HG02798 (cell line): ENCODE results near the gene S100A11.

ENCODE experiments used
- ATAC-seq: cut with Tn5 transposase; IDR thresholded peaks from one replicate; pipeline ENCODE4 v1.9.1; 2021; ENCODE audit warnings: mild to moderate bottlenecking; ENCODE audit not compliant: unreplicated experiment, poor library complexity

S100A11 gene

DNA sequence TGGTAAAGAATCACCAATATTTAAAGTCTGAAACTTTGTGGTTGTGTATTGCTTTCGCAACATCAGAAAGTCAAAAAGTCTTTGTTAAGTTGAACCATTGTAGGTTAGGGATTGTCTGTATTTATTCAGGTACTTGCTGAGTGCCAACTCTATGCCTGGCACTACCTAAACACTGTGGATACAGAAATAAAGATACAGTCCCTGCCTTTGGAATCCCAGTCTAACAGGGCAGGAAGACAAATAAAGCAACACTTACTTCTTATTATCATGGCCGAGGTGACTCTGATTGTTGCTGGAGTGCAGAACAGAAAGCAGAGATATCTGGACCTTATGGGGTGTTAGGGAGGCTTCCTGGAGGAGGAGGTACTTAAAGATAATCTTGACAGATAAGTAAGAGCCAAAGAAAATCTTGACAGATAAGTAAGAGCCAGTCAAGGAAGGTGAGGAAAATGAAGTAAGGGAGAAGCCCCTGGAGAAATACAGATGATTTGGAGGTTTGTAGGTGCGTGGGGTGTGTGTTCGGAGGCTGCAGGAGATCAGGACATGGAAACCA, 31.4 kb downstream of the S100A11 start:
- ATAC-seq: no peak

DNA sequence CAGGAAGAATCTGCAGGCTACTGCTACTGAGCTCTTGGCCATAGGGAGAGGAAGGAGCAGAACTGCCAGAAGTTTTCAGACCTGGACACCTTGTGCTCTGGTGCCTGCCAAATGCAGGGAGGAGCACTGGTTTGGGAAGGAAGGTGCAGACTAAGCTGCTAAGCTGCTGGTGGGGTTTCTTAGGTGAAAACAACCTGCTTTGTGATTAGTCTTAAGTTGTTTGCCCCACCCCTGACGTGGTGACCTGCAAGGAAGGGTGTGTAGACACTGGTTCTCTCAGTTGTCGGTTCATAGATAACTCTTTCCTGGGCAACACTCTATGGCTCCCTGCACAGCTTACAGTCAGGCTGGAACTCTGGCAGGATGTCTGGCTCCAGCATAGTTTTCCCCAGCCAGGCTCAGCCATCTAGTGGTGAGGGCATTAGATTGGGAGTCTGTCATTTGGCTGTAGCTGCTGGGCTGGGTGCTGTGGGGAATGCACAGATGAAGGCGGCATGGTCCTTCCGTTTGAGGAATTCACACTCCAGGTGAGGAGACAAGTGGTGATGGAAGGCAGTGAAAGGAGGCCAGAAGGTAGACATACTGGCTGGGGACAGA, 32.9 kb downstream of the S100A11 start:
- ATAC-seq: no peak

DNA sequence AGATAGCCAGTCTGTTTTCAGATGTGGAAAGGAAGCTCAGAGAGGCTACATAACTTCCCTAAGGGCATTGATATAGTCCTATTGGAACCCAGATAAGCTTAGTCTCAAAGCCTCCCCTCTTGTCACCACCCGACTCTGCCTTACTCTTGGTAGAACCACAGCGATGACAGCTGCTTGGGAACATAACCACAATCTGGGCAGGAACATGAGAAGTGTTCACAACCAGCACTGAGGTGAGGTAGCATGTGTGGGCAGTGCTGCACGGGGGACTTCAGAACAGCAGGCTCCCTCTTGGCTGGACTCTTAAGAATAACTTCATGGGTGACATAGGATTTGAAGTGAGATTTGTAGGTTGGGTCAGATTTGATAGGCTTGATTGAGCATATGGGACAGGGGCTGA, 33.8 kb downstream of the S100A11 start:
- no peak for ATAC-seq

DNA sequence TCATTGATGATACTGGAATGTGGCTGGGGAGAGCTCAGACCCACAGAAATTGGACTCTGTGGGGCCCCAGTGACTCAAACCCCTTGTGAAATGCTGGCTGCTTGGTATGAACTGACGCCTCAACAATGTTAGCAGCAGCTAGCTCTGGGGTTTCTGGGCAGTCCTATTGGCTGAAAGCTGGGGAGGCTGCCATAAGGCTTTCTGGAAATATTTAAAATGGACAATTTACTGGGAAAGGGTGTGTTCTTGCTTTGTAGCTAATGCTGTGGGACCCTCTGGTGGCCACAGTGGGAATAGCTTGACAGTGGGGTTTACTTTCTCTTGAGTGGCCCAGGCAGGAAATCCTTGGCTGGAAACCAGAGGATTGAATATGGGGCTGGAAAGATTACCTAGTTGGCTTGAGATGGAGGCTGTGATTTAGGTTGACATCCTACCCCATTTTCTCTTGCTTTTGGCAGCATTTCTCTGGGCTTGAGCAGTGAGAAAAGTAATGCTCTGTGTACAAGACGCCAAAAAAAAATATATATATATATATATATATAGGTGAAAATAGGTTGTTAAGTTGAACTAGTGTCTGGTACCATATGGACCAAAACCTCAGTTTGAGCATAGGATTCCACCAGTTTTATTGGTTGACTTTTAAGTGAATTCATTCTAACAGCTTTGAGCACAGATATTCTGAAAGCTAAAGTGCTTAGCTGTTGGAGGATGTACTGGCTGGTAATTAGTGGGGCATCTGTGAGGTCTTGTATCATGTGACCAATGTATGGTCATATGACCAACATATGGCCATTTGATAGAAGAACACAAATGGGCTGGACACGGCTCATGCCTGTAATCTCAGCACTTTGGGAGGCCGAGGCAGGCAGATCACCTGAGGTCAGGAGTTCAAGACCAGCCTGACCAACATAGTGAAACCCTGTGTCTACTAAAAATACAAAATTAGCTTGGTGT, 34.9 kb downstream of the S100A11 start:
- no peak for ATAC-seq

DNA sequence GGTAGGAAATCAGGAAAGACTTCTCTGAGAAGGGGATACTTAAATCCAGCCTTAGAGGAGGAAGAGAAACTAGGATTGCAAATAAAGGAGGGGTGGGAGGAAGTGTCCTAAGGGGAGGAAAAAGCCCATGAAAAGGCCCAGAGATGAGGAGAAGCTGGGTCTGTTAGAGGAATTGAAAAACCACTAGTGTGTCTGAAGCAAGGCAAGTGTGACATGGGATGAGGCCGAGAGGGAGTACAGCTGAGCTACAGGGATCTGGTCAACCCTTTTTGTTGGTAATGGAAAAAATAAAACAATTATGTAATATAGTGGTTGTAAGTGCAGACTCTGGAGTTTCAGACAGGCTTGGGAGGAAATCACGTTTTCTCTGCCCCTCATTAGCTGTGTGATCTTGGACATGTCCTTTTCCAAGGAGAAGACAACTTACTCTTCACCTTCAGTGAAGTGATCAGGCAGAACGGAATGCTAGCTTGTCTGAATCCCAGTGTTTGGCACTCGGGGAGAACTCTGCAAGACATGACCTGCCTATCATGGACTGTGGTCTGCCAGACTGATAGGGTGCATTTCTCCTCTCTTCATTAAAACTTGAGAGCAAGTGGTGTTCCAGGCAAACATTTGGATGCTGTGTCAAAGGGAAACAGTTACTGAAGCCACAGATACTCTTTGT, 35.7 kb downstream of the S100A11 start:
- no peak for ATAC-seq

DNA sequence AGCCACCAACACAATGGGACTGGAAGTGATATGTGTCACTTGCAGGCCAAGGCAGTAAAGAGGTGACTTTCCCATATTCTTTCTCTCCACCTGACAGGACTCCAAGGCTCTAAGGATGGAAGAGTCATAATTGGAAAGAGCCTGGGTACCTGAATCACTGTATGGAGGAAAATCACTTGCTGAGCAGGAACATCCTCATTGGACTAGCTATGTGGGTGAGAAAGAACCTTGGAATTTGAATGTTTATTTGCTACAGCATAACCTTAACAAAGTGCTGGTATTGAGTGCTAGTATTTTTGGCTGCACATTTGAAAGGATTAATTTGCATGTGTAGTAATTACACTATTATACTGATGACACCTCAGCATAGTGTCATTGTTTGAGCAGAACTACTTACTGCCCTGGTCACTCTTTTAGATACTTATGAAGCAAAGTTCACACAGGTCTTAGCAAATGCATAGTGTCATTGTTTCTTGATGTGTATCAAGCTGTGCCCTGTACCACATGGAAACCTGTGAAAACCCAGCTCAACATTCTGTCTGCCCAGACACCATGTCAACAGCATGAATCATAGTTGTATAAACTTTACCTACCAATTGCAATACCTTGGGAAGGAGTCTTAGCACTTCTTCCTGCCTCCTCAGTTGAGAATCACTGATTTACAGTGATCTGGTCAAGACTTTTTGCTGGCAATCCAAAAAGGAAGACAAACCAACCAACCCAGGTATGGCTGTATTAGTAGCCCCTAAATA, 38.0 kb downstream of the S100A11 start:
- ATAC-seq: no peak

DNA sequence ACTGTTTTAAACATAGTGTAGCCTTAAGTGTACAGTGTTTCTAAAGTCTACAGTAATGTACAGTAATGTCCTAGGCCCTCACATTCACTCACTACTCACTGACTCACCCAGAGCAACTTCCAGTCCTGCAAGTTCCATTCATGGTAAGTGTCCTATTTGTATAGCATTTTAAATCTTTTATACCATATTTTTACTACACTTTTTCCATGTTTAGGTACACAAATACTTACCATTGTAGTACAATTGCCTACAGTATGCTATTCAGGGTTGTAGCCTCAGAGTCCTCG, 39.6 kb downstream of the S100A11 start:
- ATAC-seq: no peak

DNA sequence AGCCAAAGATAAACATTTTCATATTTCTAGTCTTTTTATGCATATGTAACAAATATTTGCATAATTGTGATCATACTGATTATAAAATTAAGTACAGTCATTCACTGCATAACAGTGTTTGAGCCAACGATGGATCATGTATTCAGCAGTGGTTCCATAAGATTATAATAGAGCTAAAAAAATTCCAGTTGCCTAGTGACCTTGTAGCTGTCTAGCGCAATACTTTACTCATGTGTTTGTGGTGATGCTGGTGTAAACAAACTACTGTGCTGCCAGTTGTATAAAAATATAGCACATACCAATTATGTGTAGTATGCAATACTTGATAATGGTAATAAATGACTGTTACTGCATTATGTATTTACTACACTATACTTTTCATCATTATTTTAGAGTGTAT, 41.0 kb downstream of the S100A11 start:
- no peak for ATAC-seq

DNA sequence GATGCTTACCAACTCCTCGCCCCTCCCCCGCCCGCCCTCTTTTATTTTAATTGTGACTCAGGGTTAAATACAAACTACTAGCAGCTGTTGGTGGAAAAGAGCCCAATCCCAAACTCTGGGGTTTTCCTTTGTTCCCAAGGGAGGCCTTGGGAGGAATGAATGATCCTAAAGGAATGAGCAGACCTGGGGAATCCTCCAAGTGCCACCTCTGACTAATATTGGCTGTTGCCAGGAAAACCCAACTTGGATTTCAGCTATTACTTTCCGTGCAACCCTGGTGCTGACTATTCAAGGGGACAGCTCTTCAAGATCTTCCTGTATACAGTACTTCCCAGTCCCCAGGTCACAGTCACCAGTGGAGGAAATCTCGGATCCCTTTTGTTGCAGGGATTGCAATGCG, 41.8 kb downstream of the S100A11 start:
- ATAC-seq: no peak

DNA sequence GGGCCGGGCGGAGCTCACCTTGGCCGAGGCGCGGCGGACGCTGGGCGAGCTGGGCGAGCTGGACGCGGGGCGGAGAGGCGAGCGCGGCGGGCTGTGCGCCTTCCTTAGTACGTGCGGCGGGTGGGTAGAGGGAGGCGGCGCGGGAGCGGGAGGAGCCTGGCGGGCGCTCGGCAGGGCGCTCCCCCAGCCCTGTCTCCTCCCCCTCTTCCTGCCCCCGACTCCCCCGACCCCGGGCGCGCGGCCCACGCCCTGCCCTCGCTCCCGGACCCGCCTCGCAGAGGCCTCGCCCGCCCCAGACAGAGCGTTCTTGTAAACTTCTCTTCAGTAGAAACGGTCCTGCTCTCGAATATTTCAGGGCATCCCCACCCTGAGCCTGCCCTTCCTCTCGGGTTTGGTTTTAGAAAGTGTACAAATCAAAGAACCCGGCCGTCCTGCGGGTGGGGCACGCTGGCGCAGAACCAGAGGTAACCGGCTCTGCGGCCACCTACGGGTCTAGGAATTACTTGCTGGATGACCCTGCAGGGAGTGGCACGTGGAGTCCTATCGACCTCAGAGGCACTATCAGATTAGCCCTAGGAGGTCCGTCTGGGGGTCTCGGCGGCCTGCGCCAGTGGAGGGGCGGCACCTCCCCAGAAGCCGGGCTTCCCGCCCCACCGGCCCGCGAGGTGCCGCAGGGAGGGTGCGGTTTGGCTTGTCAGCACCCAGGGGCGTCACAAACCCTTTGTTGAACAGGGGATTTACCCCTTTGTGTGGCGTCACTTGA, 42.9 kb downstream of the S100A11 start, which contains the start of gene S100A10:
Gene S100A10, minus strand, starts transcription at position 126 of the 763 bp plus-strand sequence. CDS start 7,629 bp downstream, outside the sequence.
- ATAC-seq: no peak

DNA sequence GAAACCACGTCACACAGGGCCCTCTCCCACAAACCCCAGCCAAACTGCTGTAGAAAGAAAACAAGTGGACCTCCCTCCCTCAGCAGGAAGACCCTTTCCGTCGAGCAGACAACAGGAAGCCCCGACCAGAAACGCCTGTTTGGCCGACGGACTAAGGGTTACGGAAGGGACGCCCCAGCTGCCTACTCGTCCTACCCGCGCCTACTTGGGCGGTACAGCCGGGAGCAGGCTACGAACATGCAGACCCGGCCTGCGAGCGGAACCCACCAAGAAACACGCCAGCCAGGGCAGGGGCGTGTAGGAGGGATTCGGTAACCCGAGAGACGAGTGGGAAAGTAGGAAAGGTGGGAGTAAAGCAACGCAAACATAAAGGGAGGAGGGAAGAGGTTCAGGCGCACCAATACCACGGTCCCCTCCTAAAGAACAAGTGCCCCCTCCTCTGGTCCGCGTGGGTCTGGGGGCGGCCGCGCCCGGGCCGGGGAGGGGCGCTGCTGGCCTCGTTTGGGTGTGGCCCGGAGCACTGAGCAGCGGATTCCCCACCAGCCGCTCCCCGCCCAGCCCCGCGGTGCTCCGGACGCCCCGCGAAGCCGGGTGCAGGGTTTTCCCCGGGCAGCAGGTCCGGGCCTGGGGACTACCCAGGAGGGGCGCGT, 43.6 kb downstream of the S100A11 start:
- no peak for ATAC-seq

DNA sequence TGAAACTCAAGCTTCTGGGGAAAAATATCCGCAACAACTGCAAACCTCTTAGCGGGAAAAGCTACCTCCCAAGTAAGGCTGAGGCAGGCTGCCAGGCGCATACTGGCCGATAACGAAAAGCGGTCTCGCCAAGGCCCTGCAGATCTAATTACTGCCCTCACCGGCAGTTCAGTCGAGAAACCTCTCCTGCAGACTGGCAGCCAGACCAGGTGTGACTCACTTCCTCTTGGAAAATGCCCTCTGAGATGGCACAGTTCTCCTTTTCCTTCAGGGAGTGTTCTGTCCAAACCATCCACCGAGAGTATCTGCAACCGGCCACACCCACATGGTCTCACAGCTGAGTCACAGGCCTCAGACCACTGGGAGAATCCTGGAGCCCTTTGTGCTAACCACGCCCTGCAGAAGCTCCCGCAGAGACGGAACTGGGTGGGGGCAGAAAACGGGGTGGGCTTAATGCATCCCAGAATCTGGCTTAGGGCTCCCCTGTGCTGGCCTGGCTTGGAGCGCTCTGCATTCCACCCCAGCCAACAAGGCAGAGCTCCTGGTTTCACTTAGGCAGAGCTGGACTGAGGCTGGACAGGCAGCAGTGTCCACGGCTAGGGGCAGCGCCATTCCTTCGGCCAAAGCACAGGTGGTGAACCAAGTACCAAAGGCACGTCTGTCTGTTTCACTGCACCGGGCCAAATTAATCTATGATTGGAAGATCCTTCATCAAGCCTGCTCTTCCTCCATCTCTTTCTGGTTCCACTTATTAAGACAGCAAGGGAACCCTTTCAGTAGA, 44.3 kb downstream of the S100A11 start:
- ATAC-seq: no peak

DNA sequence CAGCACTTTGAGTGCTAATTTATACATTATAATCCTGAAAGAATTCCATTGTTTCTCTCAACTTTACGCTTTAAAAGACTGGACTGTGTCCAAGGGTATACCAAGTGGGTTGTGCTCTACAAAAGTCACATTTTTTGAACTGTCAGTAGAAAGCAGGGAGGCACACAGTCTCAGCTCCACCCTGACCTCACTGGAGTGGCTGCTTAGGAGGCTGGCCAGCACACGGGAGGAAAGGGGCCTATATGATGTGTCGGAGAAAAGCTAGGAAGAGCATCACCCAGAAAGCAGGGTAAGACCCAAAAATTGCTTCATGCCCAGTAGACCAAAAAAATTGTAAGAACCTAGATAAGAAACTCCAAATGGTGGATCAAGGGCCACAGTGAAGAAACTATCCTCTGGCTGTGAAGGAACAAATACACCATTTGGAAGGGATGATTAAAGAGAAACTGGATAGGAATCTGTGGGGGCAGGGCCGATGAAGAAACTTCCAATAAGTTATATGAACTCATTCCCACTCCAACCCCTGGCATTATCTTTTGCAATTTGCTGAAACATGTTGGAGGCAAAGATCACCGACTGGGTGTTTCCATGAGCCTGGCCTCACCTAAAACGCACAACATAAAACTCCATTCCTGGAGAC, 45.0 kb downstream of the S100A11 start:
- no peak for ATAC-seq

DNA sequence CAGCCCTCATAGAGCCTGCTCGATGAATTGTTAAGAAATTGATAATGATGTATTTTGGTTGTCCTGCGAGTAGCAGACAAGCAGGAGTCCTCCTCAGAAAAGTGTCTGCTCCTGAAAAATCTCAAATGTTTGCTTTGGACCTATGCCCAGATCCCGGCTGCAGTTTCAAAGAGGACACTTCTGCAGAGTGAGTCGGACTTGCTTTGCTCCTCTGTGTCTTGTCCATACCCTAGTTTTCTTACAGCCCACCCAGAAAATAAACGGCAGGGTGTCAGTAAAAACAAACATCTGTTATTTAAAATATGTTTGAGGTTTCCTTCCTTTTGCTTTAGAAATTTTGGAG, 46.0 kb downstream of the S100A11 start:
- no peak for ATAC-seq

DNA sequence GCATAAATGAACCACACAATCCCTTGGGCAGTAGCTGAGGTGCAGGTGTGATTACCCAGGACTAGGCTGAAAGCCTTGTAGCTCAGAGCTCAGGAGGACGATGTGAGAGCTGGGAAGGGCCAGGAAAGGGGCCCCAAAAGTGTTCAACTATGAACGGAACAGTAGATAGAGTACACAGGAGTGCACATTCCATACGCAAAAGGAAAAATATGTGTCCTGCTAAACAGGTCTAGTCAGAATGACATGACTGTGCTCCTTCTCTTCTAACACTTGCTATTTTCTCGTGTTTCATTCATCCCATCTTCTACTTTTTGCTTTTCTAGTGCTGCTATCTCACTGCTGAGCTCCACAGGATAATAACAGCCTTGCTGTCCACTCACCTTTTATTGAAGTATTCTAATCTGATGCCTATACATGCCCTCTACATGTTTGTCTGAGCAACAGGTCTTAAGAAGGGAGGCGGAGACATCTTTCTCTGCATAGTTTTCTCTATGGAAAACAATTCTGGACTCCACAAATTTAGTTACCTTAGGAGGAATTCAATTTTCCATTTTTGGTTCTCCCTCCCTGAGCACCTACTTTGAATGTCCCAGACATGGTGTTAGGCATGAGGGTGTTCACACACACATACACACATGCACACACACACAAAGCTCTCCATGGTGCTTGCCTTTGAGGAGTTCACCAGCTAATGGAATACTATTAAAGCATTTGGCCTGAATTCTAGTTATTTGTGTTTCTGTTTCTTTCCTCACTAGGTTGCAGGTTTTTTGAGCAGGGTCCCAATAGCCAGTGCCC, 46.5 kb downstream of the S100A11 start:
- no peak for ATAC-seq

DNA sequence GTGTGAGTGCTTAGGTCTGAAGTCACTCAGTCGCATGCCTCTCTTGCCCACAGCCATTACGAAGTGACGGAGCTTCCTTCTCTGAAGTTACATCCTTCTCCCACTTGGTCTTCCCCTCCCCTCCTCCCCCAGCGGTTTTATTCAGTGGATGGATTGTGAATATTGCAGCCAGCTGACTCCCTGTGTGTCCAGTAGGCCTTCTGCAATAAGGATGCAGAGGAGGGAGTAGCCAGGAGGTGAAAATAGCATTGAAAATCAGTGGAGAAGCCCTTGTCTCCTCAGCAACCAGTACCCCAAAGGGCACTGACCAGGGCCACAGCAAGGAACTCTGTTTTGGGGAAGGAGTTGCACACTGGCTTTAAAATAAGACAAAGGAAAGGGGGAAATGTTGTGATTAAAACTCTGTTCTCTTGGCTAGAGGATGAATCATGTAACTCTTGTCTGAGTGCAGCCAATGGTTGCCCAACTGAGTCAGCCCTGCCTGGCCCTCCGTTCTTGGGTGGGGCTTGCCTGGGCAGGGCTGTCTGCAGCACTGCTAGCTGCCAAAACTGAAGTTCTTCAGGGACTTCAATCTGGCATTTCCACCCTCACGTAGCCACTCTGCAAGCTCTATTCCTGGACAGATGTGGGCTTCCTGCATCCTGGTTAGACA, 47.5 kb downstream of the S100A11 start:
- no peak for ATAC-seq

DNA sequence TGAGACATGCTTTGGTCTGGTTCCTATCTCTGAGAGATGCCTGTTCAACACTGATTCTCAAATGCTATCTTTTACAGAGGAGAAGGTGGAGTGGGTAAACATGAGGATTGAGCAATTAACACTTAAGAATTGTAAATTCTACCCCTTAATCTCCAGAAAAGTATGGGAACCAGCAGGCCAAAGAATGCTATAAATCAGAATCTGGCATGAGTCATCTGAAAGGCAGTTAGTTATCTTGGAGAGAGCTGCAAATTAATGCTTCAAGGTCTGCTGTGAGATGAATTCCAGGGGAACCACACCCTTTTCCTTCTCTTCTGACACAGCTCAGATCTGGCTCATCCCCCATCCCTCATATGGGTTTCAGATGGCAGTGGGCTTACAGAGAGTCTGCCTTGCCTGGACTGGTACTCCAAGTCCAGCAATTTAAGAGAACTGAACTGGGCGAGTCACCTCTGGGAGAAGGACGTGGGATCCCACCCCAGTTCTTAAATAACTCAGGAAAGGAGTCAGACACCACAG, 48.3 kb downstream of the S100A11 start:
- no peak for ATAC-seq
